IPS-20b (cell line): Measurements from ENCODE around the gene BTBD9.

Source experiments
- H3K27ac ChIP-seq: one replicate; pipeline ENCODE4 v1.5.1; 2013; ENCODE audit warnings: low read length
- H3K27me3 ChIP-seq: 2 replicates; pipeline ENCODE4 v1.6.1; 2013; ENCODE audit warnings: mild to moderate bottlenecking, low read length, inconsistent platforms; ENCODE audit not compliant: insufficient read depth
- H3K36me3 ChIP-seq: 2 replicates; pipeline ENCODE4 v1.6.1; 2013; ENCODE audit warnings: low read depth, mild to moderate bottlenecking, inconsistent platforms, low read length, moderate library complexity; ENCODE audit not compliant: insufficient read depth
- H3K4me1 ChIP-seq: 2 replicates; pipeline ENCODE4 v1.6.1; 2013; ENCODE audit warnings: mild to moderate bottlenecking, control low read depth, inconsistent platforms, low read length, moderate library complexity; ENCODE audit not compliant: insufficient read depth
- H3K4me3 ChIP-seq: 2 replicates; pipeline ENCODE4 v1.5.1; 2013; ENCODE audit warnings: mild to moderate bottlenecking, low read length, inconsistent platforms
- H3K9ac ChIP-seq: 2 replicates; pipeline ENCODE4 v1.6.1; 2013; ENCODE audit warnings: low read depth, mild to moderate bottlenecking, inconsistent platforms, low read length, moderate library complexity
- H3K9me3 ChIP-seq: 2 replicates; pipeline ENCODE4 v1.6.1; 2013; ENCODE audit warnings: mild to moderate bottlenecking, low read depth, low read length, inconsistent platforms; ENCODE audit not compliant: insufficient read depth

The BTBD9 gene

GRCh38 chr6:38284802-38285394 is 354.8 kb downstream of the BTBD9 start:
- Histone ChIP-seq H3K36me3 (no peaks in the 10 kb centered on the region), H3K4me1 (peaks cover 13% of the 10 kb centered on the region; the same call in 1 of the 2 replicates), H3K9ac (no peak overlapping the region), H3K4me3 (no peak overlapping the region), H3K9me3 (no peaks in the 10 kb centered on the region), H3K27me3 (no peaks in the 10 kb centered on the region), H3K27ac (no peak overlapping the region)

GRCh38 chr6:38283734-38284362 is 355.9 kb downstream of the BTBD9 start:
- H3K4me1 ChIP-seq: peaks cover 13% of the 10 kb centered on the region; the same call in 1 of the 2 replicates
- no peaks in the 10 kb centered on the region for H3K27me3 ChIP-seq
- H3K36me3 ChIP-seq: no peaks in the 10 kb centered on the region
- H3K27ac ChIP-seq: no peak overlapping the region
- no peaks in the 10 kb centered on the region for H3K9me3 ChIP-seq
- H3K4me3 ChIP-seq: no peak overlapping the region
- H3K9ac ChIP-seq: no peak overlapping the region

GRCh38 chr6:38282911-38283310 is 356.8 kb downstream of the BTBD9 start:
- Histone ChIP-seq H3K4me3 (no peak overlapping the region), H3K36me3 (no peaks in the 10 kb centered on the region), H3K9ac (no peak overlapping the region), H3K9me3 (no peaks in the 10 kb centered on the region), H3K27me3 (no peaks in the 10 kb centered on the region), H3K27ac (no peak overlapping the region), H3K4me1 (peaks cover 13% of the 10 kb centered on the region; the same call in 1 of the 2 replicates)

GRCh38 chr6:38281126-38281525 is 358.6 kb downstream of the BTBD9 start:
- H3K4me1 ChIP-seq: peaks cover 13% of the 10 kb centered on the region; the same call in 1 of the 2 replicates
- no peaks in the 10 kb centered on the region for H3K27me3 ChIP-seq
- H3K9ac ChIP-seq: no peak overlapping the region
- H3K36me3 ChIP-seq: no peaks in the 10 kb centered on the region
- no peaks in the 10 kb centered on the region for H3K9me3 ChIP-seq
- H3K27ac ChIP-seq: no peak overlapping the region
- no peak overlapping the region for H3K4me3 ChIP-seq

GRCh38 chr6:38279963-38280588 is 359.7 kb downstream of the BTBD9 start:
- Histone ChIP-seq H3K9me3 (no peaks in the 10 kb centered on the region), H3K27me3 (no peaks in the 10 kb centered on the region), H3K36me3 (no peaks in the 10 kb centered on the region), H3K27ac (no peak overlapping the region), H3K4me3 (no peak overlapping the region), H3K9ac (no peak overlapping the region), H3K4me1 (peaks cover 13% of the 10 kb centered on the region; the same call in 1 of the 2 replicates)

GRCh38 chr6:38279423-38279822 is 360.3 kb downstream of the BTBD9 start:
- Histone ChIP-seq H3K4me3 (no peak overlapping the region), H3K9ac (no peak overlapping the region), H3K9me3 (no peaks in the 10 kb centered on the region), H3K36me3 (no peaks in the 10 kb centered on the region), H3K27ac (no peak overlapping the region), H3K27me3 (no peaks in the 10 kb centered on the region), H3K4me1 (peaks cover 13% of the 10 kb centered on the region; the same call in 1 of the 2 replicates)

- no peaks in the 10 kb centered on the region for H3K36me3 ChIP-seq
- H3K9me3 ChIP-seq: no peaks in the 10 kb centered on the region
- H3K4me3 ChIP-seq: no peak overlapping the region
- no peak overlapping the region for H3K27ac ChIP-seq
- no peaks in the 10 kb centered on the region for H3K27me3 ChIP-seq
- H3K4me1 ChIP-seq: peaks cover 36% of the 10 kb centered on the region
- H3K9ac ChIP-seq: no peak overlapping the region
These were observed 366.4 kb downstream of the BTBD9 start for GRCh38 chr6:38273325-38273724.

- H3K4me1 ChIP-seq: peaks cover 36% of the 10 kb centered on the region
- H3K36me3 ChIP-seq: no peaks in the 10 kb centered on the region
- H3K27ac ChIP-seq: no peak overlapping the region
- no peak overlapping the region for H3K4me3 ChIP-seq
- H3K27me3 ChIP-seq: no peaks in the 10 kb centered on the region
- no peak overlapping the region for H3K9ac ChIP-seq
- no peaks in the 10 kb centered on the region for H3K9me3 ChIP-seq
These were observed 367.5 kb downstream of the BTBD9 start for GRCh38 chr6:38272222-38272621.

- no peak overlapping the region for H3K4me3 ChIP-seq
- peaks cover 43% of the 10 kb centered on the region for H3K4me1 ChIP-seq
- no peaks in the 10 kb centered on the region for H3K9me3 ChIP-seq
- H3K9ac ChIP-seq: no peak overlapping the region; the same call in 1 of the 2 replicates
- no peaks in the 10 kb centered on the region for H3K36me3 ChIP-seq
- H3K27ac ChIP-seq: no peak overlapping the region
- no peaks in the 10 kb centered on the region for H3K27me3 ChIP-seq
These were observed 368.6 kb downstream of the BTBD9 start for GRCh38 chr6:38271081-38271480.

- no peak overlapping the region for H3K9ac ChIP-seq
- H3K4me3 ChIP-seq: no peak overlapping the region
- no peaks in the 10 kb centered on the region for H3K36me3 ChIP-seq
- peak overlapping the region; percentile 27 for H3K27ac ChIP-seq
- H3K4me1 ChIP-seq: peaks cover 43% of the 10 kb centered on the region
- H3K9me3 ChIP-seq: no peaks in the 10 kb centered on the region
- H3K27me3 ChIP-seq: no peaks in the 10 kb centered on the region
These were observed 369.4 kb downstream of the BTBD9 start for GRCh38 chr6:38270367-38270766.

GRCh38 chr6:38269461-38270172 is 370.1 kb downstream of the BTBD9 start:
- peak overlapping the region; percentile 3 for H3K27ac ChIP-seq
- H3K27me3 ChIP-seq: no peaks in the 10 kb centered on the region
- H3K4me3 ChIP-seq: no peak overlapping the region
- no peaks in the 10 kb centered on the region for H3K9me3 ChIP-seq
- no peak overlapping the region for H3K9ac ChIP-seq
- H3K4me1 ChIP-seq: peaks cover 46% of the 10 kb centered on the region
- H3K36me3 ChIP-seq: no peaks in the 10 kb centered on the region
